Activated T-helper 1 cell treated with anti-CD3 and anti-CD28 coated beads, Interleukin-12 subunit alpha, Interleukin-12 subunit beta, Interleukin-2, Interleukin-4 antibody, amounts not matched to agents 30 ng/mL and 10 ng/mL and 1 ng/mL, durations not matched to agents 14 hours and 24 hours and 36 hours (primary cell): ENCODE data around the gene TNFSF13. TPM values are rescaled to one million over a fixed set of nuclear protein-coding genes. Genes with fewer than 3 reads are reported as not detected.
A peak's percentile ranks its signal among the peaks of the same experiment; 100 is the strongest.

ENCODE experiments used
- DNase-seq: peaks from one replicate; pipeline ENCODE4 v3.0.0; 2021; ENCODE audit warnings: low spot score
- H3K27ac Mint-ChIP-seq: one replicate; pipeline ENCODE4 v1.8.0; 2021; ENCODE audit warnings: mild to moderate bottlenecking, mixed read lengths
- H3K27me3 Mint-ChIP-seq: one replicate; pipeline ENCODE4 v1.8.0; 2022; ENCODE audit warnings: mild to moderate bottlenecking, moderate library complexity, mixed read lengths; ENCODE audit not compliant: insufficient read depth
- H3K36me3 Mint-ChIP-seq: one replicate; pipeline ENCODE4 v1.8.0; 2021; ENCODE audit warnings: low read depth, mixed read lengths
- H3K4me1 Mint-ChIP-seq: one replicate; pipeline ENCODE4 v1.8.0; 2021; ENCODE audit warnings: low read depth, mixed read lengths
- H3K4me3 Mint-ChIP-seq: one replicate; pipeline ENCODE4 v1.8.0; 2021; ENCODE audit warnings: mild to moderate bottlenecking, moderate library complexity, mixed read lengths
- H3K9me3 Mint-ChIP-seq: one replicate; pipeline ENCODE4 v1.8.0; 2021; ENCODE audit warnings: mixed read lengths
- intact Hi-C: fragments of 100-400 bp; cut with micrococcal nuclease; formaldehyde crosslinking; loops from one replicate; pipeline ENCODE4 v1.15.1; 2024
- total RNA-seq: library from RNA; stranded (reverse); gene quantifications from 2 replicates; pipeline ENCODE4 v1.2.3, GENCODE V29; 2022

TNFSF13 gene
- total RNA-seq, 1 donor from 2014 or later: 3.3 TPM

GRCh38 chr17:7572588-7573323 is 14.2 kb downstream of the TNFSF13 start:
- intact Hi-C loops: loop anchor here (1.0 to 5.0 kb wide), 13 partner anchors 11 to 675 kb away; partner anchors contain the start of genes CTC1, EIF5A, GABARAP and KDM6B
- peak; percentile 100 for DNase-seq
- Mint-ChIP-seq H3K27ac (peak overlapping the region; percentile 100), H3K4me1 (peaks cover 54% of the 10 kb centered on the region), H3K27me3 (peaks cover 2% of the 10 kb centered on the region), H3K4me3 (peak overlapping the region; percentile 94), H3K9me3 (no peaks in the 10 kb centered on the region), H3K36me3 (peaks cover 68% of the 10 kb centered on the region)

- H3K36me3 Mint-ChIP-seq: peaks cover 75% of the 10 kb centered on the region
- peak overlapping the region; percentile 94 for H3K4me3 Mint-ChIP-seq
- DNase-seq: peak; percentile 86
- intact Hi-C loops: loop anchor here (2.0 to 5.0 kb wide), 4 partner anchors 119 to 674 kb away; partner anchors contain the start of genes CTC1, GABARAP, KDM6B and PFAS
- peaks cover 61% of the 10 kb centered on the region for H3K4me1 Mint-ChIP-seq
- no peaks in the 10 kb centered on the region for H3K9me3 Mint-ChIP-seq
- peaks cover 2% of the 10 kb centered on the region for H3K27me3 Mint-ChIP-seq
- H3K27ac Mint-ChIP-seq: peak overlapping the region; percentile 100
Measured at GRCh38 chr17:7573324-7574080, 15.0 kb downstream of the TNFSF13 start.

GRCh38 chr17:7574176-7574953 is 15.8 kb downstream of the TNFSF13 start:
- H3K27me3 Mint-ChIP-seq: peaks cover 2% of the 10 kb centered on the region
- peak overlapping the region; percentile 100 for H3K27ac Mint-ChIP-seq
- H3K4me1 Mint-ChIP-seq: peaks cover 68% of the 10 kb centered on the region
- H3K4me3 Mint-ChIP-seq: peak overlapping the region; percentile 94
- no peaks in the 10 kb centered on the region for H3K9me3 Mint-ChIP-seq
- no peak for DNase-seq
- intact Hi-C loops: loop anchor here (5.0 kb wide), 1 partner anchor 673 kb away; the partner anchor contains the start of genes CTC1 and PFAS
- H3K36me3 Mint-ChIP-seq: peaks cover 81% of the 10 kb centered on the region

GRCh38 chr17:7575481-7575883 is 16.9 kb downstream of the TNFSF13 start:
- Mint-ChIP-seq H3K9me3 (no peaks in the 10 kb centered on the region), H3K4me3 (peak overlapping the region; percentile 94), H3K27ac (peak overlapping the region; percentile 29), H3K4me1 (peaks cover 78% of the 10 kb centered on the region), H3K27me3 (peaks cover 2% of the 10 kb centered on the region), H3K36me3 (peaks cover 80% of the 10 kb centered on the region)
- intact Hi-C loops: no loop called here
- DNase-seq: no peak

GRCh38 chr17:7575959-7576358 is 17.4 kb downstream of the TNFSF13 start:
- H3K27me3 Mint-ChIP-seq: peaks cover 2% of the 10 kb centered on the region
- H3K36me3 Mint-ChIP-seq: peaks cover 80% of the 10 kb centered on the region
- intact Hi-C loops: no loop called here
- H3K4me1 Mint-ChIP-seq: peaks cover 81% of the 10 kb centered on the region
- peak overlapping the region; percentile 94 for H3K4me3 Mint-ChIP-seq
- peak overlapping the region; percentile 46 for H3K27ac Mint-ChIP-seq
- DNase-seq: no peak
- no peaks in the 10 kb centered on the region for H3K9me3 Mint-ChIP-seq

GRCh38 chr17:7576432-7576937 is 17.9 kb downstream of the TNFSF13 start:
- Mint-ChIP-seq H3K36me3 (peaks cover 78% of the 10 kb centered on the region), H3K9me3 (no peaks in the 10 kb centered on the region), H3K4me1 (peaks cover 81% of the 10 kb centered on the region), H3K27ac (peak overlapping the region; percentile 46), H3K27me3 (peaks cover 2% of the 10 kb centered on the region), H3K4me3 (peak overlapping the region; percentile 94)
- intact Hi-C loops: no loop called here
- DNase-seq: no peak

GRCh38 chr17:7577327-7578199 is 19.0 kb downstream of the TNFSF13 start:
- H3K27me3 Mint-ChIP-seq: peaks cover 2% of the 10 kb centered on the region
- H3K9me3 Mint-ChIP-seq: no peaks in the 10 kb centered on the region
- H3K36me3 Mint-ChIP-seq: peaks cover 76% of the 10 kb centered on the region
- H3K4me1 Mint-ChIP-seq: peaks cover 79% of the 10 kb centered on the region
- peak overlapping the region; percentile 31 for H3K27ac Mint-ChIP-seq
- peak overlapping the region; percentile 94 for H3K4me3 Mint-ChIP-seq
- DNase-seq: no peak
- intact Hi-C loops: loop anchor here (2.0 kb wide), 1 partner anchor 17 kb away; the partner anchor contains the start of gene SENP3

GRCh38 chr17:7579001-7579833 is 20.7 kb downstream of the TNFSF13 start, which contains the start of gene CD68:
Gene CD68 (plus strand): TSS chr17:7579638. CDS start chr17:7579678, 40 bp downstream.
- Mint-ChIP-seq H3K36me3 (peaks cover 69% of the 10 kb centered on the region), H3K27me3 (no peaks in the 10 kb centered on the region), H3K4me3 (peak within 1 kb of the TSS; percentile 76), H3K4me1 (peaks cover 81% of the 10 kb centered on the region), H3K27ac (peak within 1 kb of the TSS; percentile 86), H3K9me3 (no peaks in the 10 kb centered on the region)
- intact Hi-C loops: loop anchor here (2.0 kb wide), 1 partner anchor 18 kb away; the partner anchor contains the start of gene SENP3
- peak; percentile 37 for DNase-seq

- no peaks in the 10 kb centered on the region for H3K27me3 Mint-ChIP-seq
- intact Hi-C loops: loop anchor here (2.0 to 10.0 kb wide), 2 partner anchors 19 to 575 kb away; partner anchors contain the start of genes PER1 and SENP3
- H3K36me3 Mint-ChIP-seq: peaks cover 64% of the 10 kb centered on the region
- no peaks in the 10 kb centered on the region for H3K9me3 Mint-ChIP-seq
- DNase-seq: no peak
- peaks cover 80% of the 10 kb centered on the region for H3K4me1 Mint-ChIP-seq
- H3K4me3 Mint-ChIP-seq: peak overlapping the region; percentile 76
- H3K27ac Mint-ChIP-seq: peak overlapping the region; percentile 86
Measured at GRCh38 chr17:7579834-7580603, 21.5 kb downstream of the TNFSF13 start.
